ENCODE measurements around the gene MAGEB16. TPM values are rescaled to one million over a fixed set of nuclear protein-coding genes. Genes with fewer than 3 reads are reported as not detected.

Gene MAGEB16
- not detected in 2 replicates for total RNA-seq
- not detected for polyA plus RNA-seq (2012)

- DNase-seq (ENCODE audit: low read depth), result no peak
These were observed at the start of gene MAGEB16 for GRCh38 chrX:35798042-35798441. MAGEB16 (plus strand) TSS chrX:35798342; CDS start chrX:35802197, 3,855 bp downstream.

GRCh38 chrX:35773958-35774564, 24.1 kb upstream of the MAGEB16 start:
- DNase-seq (ENCODE audit: low read depth), result no peak

- DNase-seq (ENCODE audit: low read depth), result no peak
These were observed 13.1 kb upstream of the MAGEB16 start for GRCh38 chrX:35785075-35785474.

GRCh38 chrX:35786271-35786670, 11.9 kb upstream of the MAGEB16 start:
- no peak for DNase-seq (ENCODE audit: low read depth)

GRCh38 chrX:35787867-35788266, 10.3 kb upstream of the MAGEB16 start:
- DNase-seq (ENCODE audit: low read depth), result no peak

GRCh38 chrX:35800474-35800873, 2.3 kb downstream of the MAGEB16 start:
- no peak for DNase-seq (ENCODE audit: low read depth)

GRCh38 chrX:35809781-35810180, 11.6 kb downstream of the MAGEB16 start:
- DNase-seq (ENCODE audit: low read depth), result no peak

GRCh38 chrX:35819241-35819640, 21.1 kb downstream of the MAGEB16 start:
- no peak for DNase-seq (ENCODE audit: low read depth)

GRCh38 chrX:35826503-35826902, 28.4 kb downstream of the MAGEB16 start:
- DNase-seq (ENCODE audit: low read depth), result no peak

- no peak for DNase-seq (ENCODE audit: low read depth)
These were observed 31.4 kb downstream of the MAGEB16 start for GRCh38 chrX:35829501-35829900.

- no peak for DNase-seq (ENCODE audit: low read depth)
These were observed 43.7 kb downstream of the MAGEB16 start for GRCh38 chrX:35841872-35842271.

- no peak for DNase-seq (ENCODE audit: low read depth)
These were observed 44.5 kb downstream of the MAGEB16 start for GRCh38 chrX:35842674-35843073.

GRCh38 chrX:35847736-35848135, 49.6 kb downstream of the MAGEB16 start:
- DNase-seq (ENCODE audit: low read depth), result no peak

Other genes with a start within 250 kb of the MAGEB16 start
- not detected in 2 replicates for gene CFAP47, start 121.4 kb downstream of the MAGEB16 start, total RNA-seq